Suprapubic skin (tissue), 4 donors: Measurements from ENCODE around the gene CD63. TPM values are rescaled to one million over a fixed set of nuclear protein-coding genes. Genes with fewer than 3 reads are reported as not detected.

Source experiments
- DNase-seq, 2 donors: peaks; one replicate each; pipeline ENCODE4 v3.0.0-alpha.2; 2019; ENCODE audit warnings: low spot score in 2 of 2
- H3K27ac ChIP-seq: fragments of 200-600 bp; sonication (generic); one replicate; pipeline ENCODE4 v1.5.1; 2019
- H3K27me3 ChIP-seq: fragments of 200-600 bp; sonication (generic); one replicate; pipeline ENCODE4 v1.5.1; 2019
- H3K36me3 ChIP-seq: fragments of 200-600 bp; sonication (generic); one replicate; pipeline ENCODE4 v1.5.1; 2019
- H3K4me1 ChIP-seq: fragments of 200-600 bp; sonication (generic); one replicate; pipeline ENCODE4 v1.5.1; 2019
- H3K4me3 ChIP-seq: fragments of 200-600 bp; sonication (generic); one replicate; pipeline ENCODE4 v1.5.1; 2019; ENCODE audit warnings: mild to moderate bottlenecking
- H3K9me3 ChIP-seq: fragments of 200-600 bp; sonication (generic); one replicate; pipeline ENCODE4 v1.5.1; 2019
- EP300 ChIP-seq: sonication (generic); formaldehyde crosslinking; IDR thresholded peaks from one replicate; pipeline ENCODE4 v1.6.1; 2017; ENCODE audit warnings: antibody characterized with exemption
- POLR2A ChIP-seq, 2 donors: fragments of 450-650 bp; IDR thresholded peaks; one replicate each; pipeline ENCODE4 v1.6.1; 2017; ENCODE audit warnings: antibody characterized with exemption in 2 of 2, mild to moderate bottlenecking in 2 of 2, moderate library complexity in 2 of 2
- POLR2AphosphoS5 ChIP-seq, 3 donors: sonication (generic); formaldehyde crosslinking; IDR thresholded peaks; one replicate each; pipeline ENCODE4 v1.6.1; 2017; ENCODE audit warnings: antibody characterized with exemption in 3 of 3
- WGBS: methylation state at CpG from one replicate; pipeline ENCODE4 v1.1.5; 2018; 5-methylcytosine and 5-hydroxymethylcytosine counted together
- total RNA-seq, 4 donors: library from RNA; depleted of rRNA; stranded (reverse); fragments of >200 nt; gene quantifications; one replicate each; pipeline ENCODE4 v1.1.0, GENCODE V29; 2016
- TF ChIP-seq, protein P1 (sequence below), 2 donors: fragments of 200-600 bp in 1 of 2; fragments of 450-650 bp in 1 of 2; sonication (generic) in 1 of 2; IDR thresholded peaks; one replicate each; pipeline ENCODE4 v1.5.1; 2016 to 2019; ENCODE audit warnings: antibody characterized with exemption in 2 of 2, mild to moderate bottlenecking in 1 of 2, moderate library complexity in 1 of 2

Gene CD63
- total RNA-seq, 4 donors from 2014 or later = 176 to 303 (median 193) TPM

GRCh38 chr12:55711786-55712553 lies 16.8 kb downstream of the CD63 start:
- no peak for DNase-seq
- no peak overlapping the region for H3K4me3 ChIP-seq
- no peaks in the 10 kb centered on the region for H3K9me3 ChIP-seq
- H3K27ac ChIP-seq = no peak overlapping the region
- WGBS = 81% methylated on average over 4 of the region's 4 CpGs
- no peaks in the 10 kb centered on the region for H3K36me3 ChIP-seq
- TF ChIP-seq EP300 = no peak
- no peak for TF ChIP-seq POLR2AphosphoS5 (IDR thresholded peaks at IDR 0.05)
- TF ChIP-seq POLR2A (IDR thresholded peaks at IDR 0.05) = no peak
- TF ChIP-seq, protein P1, sequence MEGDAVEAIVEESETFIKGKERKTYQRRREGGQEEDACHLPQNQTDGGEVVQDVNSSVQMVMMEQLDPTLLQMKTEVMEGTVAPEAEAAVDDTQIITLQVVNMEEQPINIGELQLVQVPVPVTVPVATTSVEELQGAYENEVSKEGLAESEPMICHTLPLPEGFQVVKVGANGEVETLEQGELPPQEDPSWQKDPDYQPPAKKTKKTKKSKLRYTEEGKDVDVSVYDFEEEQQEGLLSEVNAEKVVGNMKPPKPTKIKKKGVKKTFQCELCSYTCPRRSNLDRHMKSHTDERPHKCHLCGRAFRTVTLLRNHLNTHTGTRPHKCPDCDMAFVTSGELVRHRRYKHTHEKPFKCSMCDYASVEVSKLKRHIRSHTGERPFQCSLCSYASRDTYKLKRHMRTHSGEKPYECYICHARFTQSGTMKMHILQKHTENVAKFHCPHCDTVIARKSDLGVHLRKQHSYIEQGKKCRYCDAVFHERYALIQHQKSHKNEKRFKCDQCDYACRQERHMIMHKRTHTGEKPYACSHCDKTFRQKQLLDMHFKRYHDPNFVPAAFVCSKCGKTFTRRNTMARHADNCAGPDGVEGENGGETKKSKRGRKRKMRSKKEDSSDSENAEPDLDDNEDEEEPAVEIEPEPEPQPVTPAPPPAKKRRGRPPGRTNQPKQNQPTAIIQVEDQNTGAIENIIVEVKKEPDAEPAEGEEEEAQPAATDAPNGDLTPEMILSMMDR (IDR thresholded peaks at IDR 0.05) = no peak
- H3K27me3 ChIP-seq = peaks cover 4% of the 10 kb centered on the region
- H3K4me1 ChIP-seq = peaks cover 50% of the 10 kb centered on the region

- peak overlapping the region; percentile 50 for H3K27ac ChIP-seq
- no peak for DNase-seq
- H3K4me1 ChIP-seq = peaks cover 34% of the 10 kb centered on the region
- TF ChIP-seq POLR2A (IDR thresholded peaks at IDR 0.05) (no peak), POLR2AphosphoS5 (IDR thresholded peaks at IDR 0.05) (no peak), EP300 (no peak)
- TF ChIP-seq, protein P1 (IDR thresholded peaks at IDR 0.05) = no peak
- H3K27me3 ChIP-seq = peaks cover 12% of the 10 kb centered on the region
- H3K4me3 ChIP-seq = peak overlapping the region; percentile 63
- 8% methylated on average over 3 of the region's 3 CpGs for WGBS
- H3K9me3 ChIP-seq = no peaks in the 10 kb centered on the region
- no peaks in the 10 kb centered on the region for H3K36me3 ChIP-seq
Observed at GRCh38 chr12:55708695-55709233, 20.0 kb downstream of the CD63 start.

DNA sequence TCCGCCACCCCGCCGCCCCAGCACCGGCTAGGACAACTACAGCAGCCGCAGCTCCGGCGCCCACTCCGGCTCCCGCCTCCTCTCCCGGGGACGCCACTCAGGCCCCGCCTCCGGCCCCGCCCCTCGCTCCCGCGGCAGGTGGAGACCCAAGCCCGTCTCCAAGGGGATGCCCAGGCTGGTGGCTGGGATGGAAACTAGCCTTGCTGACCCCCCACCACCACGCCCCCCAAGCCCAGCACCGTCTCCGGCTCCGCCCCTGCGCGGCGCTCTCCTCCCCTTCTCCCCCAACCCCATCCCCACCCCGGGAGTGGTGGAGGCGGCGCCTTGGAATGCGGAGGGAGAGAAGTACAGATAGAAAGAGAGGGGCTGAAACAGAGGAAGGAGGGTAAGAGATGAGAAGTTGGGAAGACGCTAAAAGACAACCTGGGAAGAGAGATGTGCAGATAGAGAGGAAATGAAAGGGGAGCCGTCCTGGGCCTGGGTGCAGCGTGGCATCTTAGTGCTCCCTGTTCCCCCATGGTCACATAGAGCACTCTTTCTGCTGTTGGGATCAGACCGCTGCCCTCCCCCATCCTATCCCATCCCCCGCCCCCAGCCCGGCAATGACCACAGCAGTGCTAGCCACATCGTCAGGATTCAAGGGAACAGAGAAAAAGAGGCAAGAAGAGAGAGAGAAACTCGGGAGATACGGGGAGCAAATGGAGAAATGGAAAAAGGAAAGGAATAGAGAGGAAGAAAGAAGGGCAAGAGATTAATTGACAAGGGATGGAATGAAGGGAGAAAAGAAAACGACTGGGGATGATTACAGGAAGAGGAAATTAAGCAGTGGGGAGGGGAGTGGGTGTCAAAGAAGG lies 20.7 kb downstream of the CD63 start, which contains the start of gene ITGA7:
ITGA7 (minus strand) TSS at position 64 of the 854 bp plus-strand sequence. CDS start 222 bp downstream, outside the sequence.
- H3K4me1 ChIP-seq = peaks cover 32% of the 10 kb centered on the region
- WGBS = 2% methylated on average over 22 of the region's 39 CpGs
- peak within 1 kb of the TSS; percentile 50 for H3K27ac ChIP-seq
- H3K36me3 ChIP-seq = no peaks in the 10 kb centered on the region
- H3K4me3 ChIP-seq = peak within 1 kb of the TSS; percentile 63
- no peaks in the 10 kb centered on the region for H3K9me3 ChIP-seq
- no peak for TF ChIP-seq POLR2AphosphoS5 (IDR thresholded peaks at IDR 0.05)
- TF ChIP-seq, protein P1 (IDR thresholded peaks at IDR 0.05) = no peak
- TF ChIP-seq EP300 = no peak
- TF ChIP-seq POLR2A (IDR thresholded peaks at IDR 0.05) = no peak
- DNase-seq = peak in 1 of 2 donors; percentile 79
- H3K27me3 ChIP-seq = peaks cover 12% of the 10 kb centered on the region

DNA sequence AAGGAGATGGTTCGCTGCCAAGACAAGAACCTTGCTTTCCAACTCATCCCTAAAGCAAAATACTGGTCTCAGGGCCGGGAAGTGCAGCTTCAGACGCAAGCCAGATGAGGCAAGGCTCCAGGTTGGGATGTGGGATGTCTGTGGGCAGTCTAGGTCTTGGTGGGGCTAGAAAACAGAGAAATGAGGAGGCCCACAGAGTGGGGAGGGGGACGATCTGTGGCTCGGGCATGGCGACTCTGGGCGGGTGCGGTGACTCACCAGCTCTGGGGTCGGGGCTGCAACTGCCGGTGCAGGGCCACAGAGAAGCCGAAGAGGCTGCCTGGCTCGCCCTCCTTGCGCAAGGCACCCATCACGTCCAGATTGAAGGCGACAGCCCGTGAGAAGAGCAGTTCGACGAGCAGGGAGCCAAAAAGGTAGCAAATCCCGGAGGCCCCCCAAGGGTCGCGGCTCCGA lies 21.6 kb downstream of the CD63 start:
- Histone ChIP-seq H3K4me3 (peak overlapping the region; percentile 63), H3K27me3 (peaks cover 12% of the 10 kb centered on the region), H3K4me1 (peaks cover 23% of the 10 kb centered on the region), H3K36me3 (no peaks in the 10 kb centered on the region), H3K27ac (peak overlapping the region; percentile 50), H3K9me3 (no peaks in the 10 kb centered on the region)
- TF ChIP-seq EP300 (no peak), POLR2AphosphoS5 (IDR thresholded peaks at IDR 0.05) (no peak), POLR2A (IDR thresholded peaks at IDR 0.05) (no peak)
- TF ChIP-seq, protein P1 (IDR thresholded peaks at IDR 0.05) = no peak
- no peak for DNase-seq
- 11% methylated on average over 22 of the region's 22 CpGs for WGBS
